BLaER1 treated with 17β-estradiol and CSF1 and Interleukin-3, amounts not matched to agents 10 nM and 100 nM (cell line): ENCODE measurements around the gene PVALEF.
A peak's percentile ranks its signal among the peaks of the same experiment; 100 is the strongest.

ENCODE experiments used
- H3K27ac ChIP-seq, 11 experiments: shearing (Covaris generic); formaldehyde crosslinking; 2 replicates each; pipeline ENCODE4 v1.8.1; 2022
- H3K27me3 ChIP-seq, 11 experiments: shearing (Covaris generic); formaldehyde crosslinking; 2 replicates each; pipeline ENCODE4 v1.8.1; 2022
- H3K36me3 ChIP-seq, 11 experiments: shearing (Covaris generic); formaldehyde crosslinking; 2 replicates each; pipeline ENCODE4 v1.8.1; 2022
- H3K4me1 ChIP-seq, 10 experiments: shearing (Covaris generic); formaldehyde crosslinking; 2 replicates each; pipeline ENCODE4 v1.8.1; 2022
- H3K4me2 ChIP-seq, 11 experiments: shearing (Covaris generic); formaldehyde crosslinking; 2 replicates each; pipeline ENCODE4 v1.8.1; 2022
- H3K4me3 ChIP-seq, 10 experiments: shearing (Covaris generic); formaldehyde crosslinking; 2 replicates each; pipeline ENCODE4 v1.8.1; 2022
- H3K9ac ChIP-seq, 11 experiments: shearing (Covaris generic); formaldehyde crosslinking; 2 replicates each; pipeline ENCODE4 v1.8.1; 2022
- H3K9me3 ChIP-seq, 11 experiments: shearing (Covaris generic); formaldehyde crosslinking; replicated peaks in 1 of 11; 2 replicates each; pipeline ENCODE4 v1.8.1; 2022
- H4K20me1 ChIP-seq, 11 experiments: shearing (Covaris generic); formaldehyde crosslinking; 2 replicates each; pipeline ENCODE4 v1.8.1; 2022
- Cebpa-rat ChIP-seq, 11 experiments: shearing (Covaris generic); IDR thresholded peaks; 2 replicates each; pipeline ENCODE4 v1.8.1; 2022

The PVALEF gene

DNA sequence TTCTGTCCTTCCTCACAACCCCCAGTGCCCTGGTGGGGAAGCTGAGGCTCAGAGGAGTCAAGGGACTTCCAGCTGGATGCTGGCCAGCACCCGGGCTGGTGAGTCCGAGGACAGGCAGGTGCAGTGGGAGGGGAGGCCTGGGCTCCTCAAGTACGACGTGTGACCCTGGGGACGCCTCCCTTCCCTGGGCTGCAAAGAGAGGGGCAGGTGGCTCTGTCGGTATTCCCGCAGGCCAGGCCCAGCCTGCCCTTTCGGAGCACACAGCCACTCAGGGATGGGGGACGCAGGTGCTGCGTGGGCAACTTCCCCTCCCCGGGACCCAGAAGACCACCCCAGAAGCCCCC lies 33.1 kb upstream of the PVALEF start:
- H3K4me3 ChIP-seq = no peak overlapping the region
- H3K9ac ChIP-seq = no peak overlapping the region
- no peak overlapping the region; a peak in 1 of 22 replicates for H3K4me2 ChIP-seq
- no peaks in the 10 kb centered on the region for H3K36me3 ChIP-seq
- H3K27me3 ChIP-seq = peaks cover 0 to 8% (median 0%) of the 10 kb centered on the region in 11 experiments; a peak in 3 of 22 replicates
- peaks cover 0 to 78% (median 15%) of the 10 kb centered on the region in 11 experiments; a peak in 11 of 22 replicates for H4K20me1 ChIP-seq
- peaks cover 12 to 77% (median 46%) of the 10 kb centered on the region in 10 experiments for H3K4me1 ChIP-seq
- no peaks in the 10 kb centered on the region for H3K9me3 ChIP-seq
- H3K27ac ChIP-seq = no peak overlapping the region
- no peak for TF ChIP-seq Cebpa-rat (IDR thresholded peaks at IDR 0.05)

GRCh38 chr17:81132770-81133723 lies 32.3 kb upstream of the PVALEF start:
- peaks cover 12 to 69% (median 42%) of the 10 kb centered on the region in 10 experiments for H3K4me1 ChIP-seq

GRCh38 chr17:81134064-81134781 lies 31.1 kb upstream of the PVALEF start:
- Histone ChIP-seq H3K36me3 (no peaks in the 10 kb centered on the region), H4K20me1 (peaks cover 0 to 74% (median 15%) of the 10 kb centered on the region in 11 experiments; a peak in 11 of 22 replicates), H3K4me3 (no peak overlapping the region), H3K4me2 (peak overlapping the region in 9 of 11 experiments; percentile 55 to 83 (median 72); a peak in 15 of 22 replicates), H3K9me3 (no peaks in the 10 kb centered on the region), H3K4me1 (peaks cover 12 to 64% (median 42%) of the 10 kb centered on the region in 10 experiments), H3K27me3 (peaks cover 0 to 8% (median 0%) of the 10 kb centered on the region in 11 experiments; a peak in 3 of 22 replicates), H3K27ac (no peak overlapping the region), H3K9ac (0 out of 22 replicates have a peak overlapping the region, but pooled peaks of 1 of the 11 experiments have one; percentile 29)
- no peak for TF ChIP-seq Cebpa-rat (IDR thresholded peaks at IDR 0.05)

More at GRCh38 chr17:81132770-81133723, 32.3 kb upstream of the PVALEF start:
- Histone ChIP-seq H3K4me3 (no peak overlapping the region), H3K9ac (no peak overlapping the region), H3K4me2 (peak overlapping the region in 5 of 11 experiments; percentile 72 to 83 (median 80); a peak in 7 of 22 replicates), H3K9me3 (no peaks in the 10 kb centered on the region), H3K27ac (no peak overlapping the region), H3K27me3 (peaks cover 0 to 8% (median 0%) of the 10 kb centered on the region in 11 experiments; a peak in 3 of 22 replicates), H4K20me1 (peaks cover 0 to 78% (median 15%) of the 10 kb centered on the region in 11 experiments; a peak in 11 of 22 replicates), H3K36me3 (no peaks in the 10 kb centered on the region)
- TF ChIP-seq Cebpa-rat (IDR thresholded peaks at IDR 0.05) = no peak

DNA sequence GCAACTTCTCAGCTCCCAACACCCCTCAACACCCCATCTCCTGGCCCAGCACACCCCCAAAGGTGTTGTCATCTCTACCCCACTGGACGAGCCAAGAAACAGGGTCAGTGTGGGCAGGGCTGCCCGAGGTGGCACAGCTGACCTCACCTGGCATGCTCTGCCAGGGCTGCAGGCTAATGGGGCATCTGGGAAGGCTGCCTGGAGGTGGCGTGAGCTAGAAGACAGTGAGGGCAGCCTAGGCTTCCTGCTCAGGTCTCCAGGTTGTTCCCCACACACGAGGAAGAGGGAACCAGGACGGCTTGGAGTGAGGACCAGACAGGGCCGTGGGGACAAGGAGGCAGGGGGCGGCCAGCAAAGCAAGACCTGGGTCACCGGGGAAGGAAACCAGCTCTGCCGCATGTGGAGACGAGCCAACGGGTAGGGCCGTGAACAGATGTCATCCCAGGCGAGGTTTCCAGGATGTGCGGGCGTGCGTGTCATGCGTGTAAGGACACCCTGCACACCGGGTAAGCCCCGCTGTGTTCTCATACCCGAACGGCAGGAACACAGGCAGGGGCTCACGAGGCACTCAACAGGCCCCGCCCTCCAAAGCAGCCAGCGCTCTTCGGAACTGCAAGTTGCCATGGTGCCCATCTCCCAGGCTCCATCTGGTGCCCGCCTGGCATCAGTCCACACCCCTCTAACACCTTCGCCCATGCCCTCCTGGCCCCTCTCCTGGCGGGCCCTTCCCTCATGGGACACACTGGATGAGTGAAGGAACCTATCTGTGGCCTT lies 29.6 kb upstream of the PVALEF start:
- Histone ChIP-seq H3K4me1 (peaks cover 12 to 66% (median 43%) of the 10 kb centered on the region in 10 experiments), H3K4me2 (peak overlapping the region; percentile 27 to 83 (median 68)), H3K9me3 (no peaks in the 10 kb centered on the region), H3K9ac (peak overlapping the region in 4 of 11 experiments; percentile 5 to 41 (median 18); a peak in 2 of 22 replicates), H4K20me1 (peaks cover 0 to 71% (median 15%) of the 10 kb centered on the region in 11 experiments; a peak in 11 of 22 replicates), H3K4me3 (no peak overlapping the region), H3K36me3 (no peaks in the 10 kb centered on the region), H3K27me3 (peaks cover 0 to 8% (median 0%) of the 10 kb centered on the region in 11 experiments; a peak in 3 of 22 replicates), H3K27ac (no peak overlapping the region)
- TF ChIP-seq Cebpa-rat (IDR thresholded peaks at IDR 0.05) = no peak

DNA sequence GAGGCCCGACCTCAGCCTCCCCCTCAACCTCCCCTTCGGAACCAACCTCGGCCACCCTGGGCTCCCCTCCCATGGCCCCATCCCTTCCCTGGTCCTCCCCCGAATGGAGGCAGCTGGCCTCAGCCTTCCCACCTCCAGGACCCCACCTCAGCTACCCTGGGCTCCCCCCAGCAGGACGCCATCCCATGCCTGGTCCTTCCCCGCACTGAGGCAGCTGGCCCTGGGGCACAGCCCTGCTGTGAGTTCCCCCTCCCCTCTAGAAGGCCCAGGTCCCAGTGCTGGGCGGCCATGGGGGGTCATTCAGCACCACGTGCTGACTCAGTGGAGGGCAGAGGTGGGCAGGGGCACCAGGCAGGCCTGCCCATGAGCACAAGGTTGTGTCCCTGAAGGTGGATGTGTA lies 28.9 kb upstream of the PVALEF start:
- Histone ChIP-seq H3K4me3 (no peak overlapping the region), H3K27ac (no peak overlapping the region), H3K36me3 (no peaks in the 10 kb centered on the region), H3K9me3 (no peaks in the 10 kb centered on the region), H3K27me3 (peaks cover 0 to 8% (median 0%) of the 10 kb centered on the region in 11 experiments; a peak in 3 of 22 replicates), H3K4me2 (peak overlapping the region; percentile 27 to 83 (median 68); a peak in 21 of 22 replicates), H3K9ac (peak overlapping the region in 1 of 11 experiments; percentile 33; a peak in 1 of 22 replicates), H4K20me1 (peaks cover 0 to 70% (median 15%) of the 10 kb centered on the region in 11 experiments; a peak in 11 of 22 replicates), H3K4me1 (peaks cover 12 to 72% (median 50%) of the 10 kb centered on the region in 10 experiments)
- no peak for TF ChIP-seq Cebpa-rat (IDR thresholded peaks at IDR 0.05)

DNA sequence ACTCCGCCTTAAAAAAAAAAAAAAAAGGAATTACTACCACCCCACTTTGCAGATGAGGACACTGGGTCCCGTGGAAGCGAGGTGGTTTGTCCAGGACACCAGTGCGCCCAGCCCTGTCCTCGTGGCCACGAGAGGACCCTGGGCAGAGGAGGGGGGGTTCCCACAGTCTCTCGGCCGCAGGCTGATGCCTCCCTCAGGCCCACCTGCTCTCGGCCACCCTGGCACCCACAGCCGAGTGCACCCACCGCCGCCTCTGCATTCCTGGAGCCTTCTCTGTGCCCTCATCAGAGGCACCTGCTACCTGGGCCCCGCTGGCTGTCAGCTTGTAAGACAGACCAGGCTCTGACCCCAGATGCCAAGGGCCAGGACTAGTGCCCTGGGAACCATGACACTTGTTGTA lies 28.1 kb upstream of the PVALEF start:
- Histone ChIP-seq H3K9ac (no peak overlapping the region), H3K36me3 (no peaks in the 10 kb centered on the region), H3K27me3 (peaks cover 0 to 8% (median 0%) of the 10 kb centered on the region in 11 experiments; a peak in 3 of 22 replicates), H3K27ac (no peak overlapping the region), H3K4me1 (peaks cover 16 to 76% (median 59%) of the 10 kb centered on the region in 10 experiments), H3K9me3 (no peaks in the 10 kb centered on the region), H3K4me3 (no peak overlapping the region), H3K4me2 (0 out of 22 replicates have a peak overlapping the region, but pooled peaks of 1 of the 11 experiments have one; percentile 83), H4K20me1 (peaks cover 0 to 61% (median 15%) of the 10 kb centered on the region in 11 experiments; a peak in 11 of 22 replicates)
- no peak for TF ChIP-seq Cebpa-rat (IDR thresholded peaks at IDR 0.05)

- no peak overlapping the region for H3K9ac ChIP-seq
- peaks cover 24 to 80% (median 67%) of the 10 kb centered on the region in 10 experiments for H3K4me1 ChIP-seq
- no peak overlapping the region for H3K4me3 ChIP-seq
- H3K27ac ChIP-seq = no peak overlapping the region
- TF ChIP-seq Cebpa-rat (IDR thresholded peaks at IDR 0.05) = no peak
- no peaks in the 10 kb centered on the region for H3K36me3 ChIP-seq
- H3K4me2 ChIP-seq = no peak overlapping the region
- H4K20me1 ChIP-seq = peaks cover 0 to 54% (median 15%) of the 10 kb centered on the region in 11 experiments; a peak in 11 of 22 replicates
- H3K9me3 ChIP-seq = no peaks in the 10 kb centered on the region
- H3K27me3 ChIP-seq = peaks cover 0 to 8% (median 0%) of the 10 kb centered on the region in 11 experiments; a peak in 3 of 22 replicates
These were observed 27.2 kb upstream of the PVALEF start for GRCh38 chr17:81138083-81138482.

- H4K20me1 ChIP-seq = peaks cover 0 to 50% (median 15%) of the 10 kb centered on the region in 11 experiments; a peak in 11 of 22 replicates
- H3K4me2 ChIP-seq = no peak overlapping the region
- H3K9ac ChIP-seq = no peak overlapping the region
- peaks cover 0 to 8% (median 0%) of the 10 kb centered on the region in 11 experiments; a peak in 3 of 22 replicates for H3K27me3 ChIP-seq
- H3K4me3 ChIP-seq = no peak overlapping the region
- H3K27ac ChIP-seq = no peak overlapping the region
- H3K9me3 ChIP-seq = no peaks in the 10 kb centered on the region
- no peaks in the 10 kb centered on the region for H3K36me3 ChIP-seq
- no peak for TF ChIP-seq Cebpa-rat (IDR thresholded peaks at IDR 0.05)
- H3K4me1 ChIP-seq = peaks cover 28 to 82% (median 71%) of the 10 kb centered on the region in 10 experiments
These were observed 26.8 kb upstream of the PVALEF start for GRCh38 chr17:81138500-81138899.
